Dedifferentiated amniotic fluid mesenchymal stem cell (primary cell): ENCODE measurements around the gene SLC25A6.
"Not testable (repeated sequence)": the region's sequence is repeated elsewhere in the genome, so short reads cannot be mapped to it uniquely, and the experiment has no call there.

Experiments
- DNase-seq: peaks from one replicate; pipeline ENCODE4 v3.0.0-alpha.2; 2016; ENCODE audit errors: extremely low spot score

Gene SLC25A6

DNA sequence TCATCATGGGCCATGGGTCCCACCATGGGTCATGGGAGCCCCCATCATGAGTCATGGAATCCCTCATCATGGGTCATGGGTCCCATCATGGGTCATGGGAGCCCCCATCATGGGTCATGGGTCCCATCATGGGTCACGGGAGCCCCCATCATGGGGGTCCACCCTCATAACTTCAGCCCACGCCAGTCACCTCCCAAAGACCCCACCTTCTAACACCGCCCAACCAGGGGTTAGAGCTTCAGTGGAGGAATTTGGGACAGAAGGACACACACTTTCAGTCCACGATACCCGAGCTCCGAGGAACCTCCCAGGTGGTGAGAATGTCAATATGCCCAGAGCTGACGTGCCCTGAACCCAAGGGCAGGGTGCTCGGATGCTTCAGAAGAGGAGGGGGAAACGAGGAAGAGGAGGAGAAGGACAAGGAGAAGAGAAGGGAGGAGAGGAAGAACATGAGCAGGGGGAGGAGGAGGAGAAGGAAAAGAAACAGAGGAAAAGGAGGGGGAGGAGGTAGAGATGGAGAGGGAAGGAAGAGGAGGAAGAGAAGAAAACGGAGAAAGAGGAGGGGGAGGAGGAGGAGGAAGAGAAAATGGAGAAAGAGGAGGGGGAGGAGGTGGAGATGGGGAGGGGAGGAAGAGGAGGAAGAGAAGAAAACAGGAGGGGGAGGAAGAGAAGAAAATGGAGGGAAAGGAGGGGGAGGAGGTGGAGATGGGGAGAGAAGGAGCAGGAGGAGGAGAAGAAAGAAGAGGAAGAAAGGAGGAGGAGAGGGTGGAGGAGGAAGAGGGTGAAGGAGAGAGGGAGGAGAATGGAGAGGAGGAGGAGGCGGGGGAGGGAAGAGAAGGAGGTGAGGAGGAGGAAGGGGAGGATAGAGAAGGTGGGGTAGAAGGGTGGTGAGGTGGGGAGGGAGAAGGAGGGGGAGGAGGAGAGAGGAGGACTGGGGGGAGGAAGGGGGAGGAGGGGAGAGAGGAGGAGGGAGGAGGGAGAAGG lies 37.6 kb downstream of the SLC25A6 start:
- no peak for DNase-seq

DNA sequence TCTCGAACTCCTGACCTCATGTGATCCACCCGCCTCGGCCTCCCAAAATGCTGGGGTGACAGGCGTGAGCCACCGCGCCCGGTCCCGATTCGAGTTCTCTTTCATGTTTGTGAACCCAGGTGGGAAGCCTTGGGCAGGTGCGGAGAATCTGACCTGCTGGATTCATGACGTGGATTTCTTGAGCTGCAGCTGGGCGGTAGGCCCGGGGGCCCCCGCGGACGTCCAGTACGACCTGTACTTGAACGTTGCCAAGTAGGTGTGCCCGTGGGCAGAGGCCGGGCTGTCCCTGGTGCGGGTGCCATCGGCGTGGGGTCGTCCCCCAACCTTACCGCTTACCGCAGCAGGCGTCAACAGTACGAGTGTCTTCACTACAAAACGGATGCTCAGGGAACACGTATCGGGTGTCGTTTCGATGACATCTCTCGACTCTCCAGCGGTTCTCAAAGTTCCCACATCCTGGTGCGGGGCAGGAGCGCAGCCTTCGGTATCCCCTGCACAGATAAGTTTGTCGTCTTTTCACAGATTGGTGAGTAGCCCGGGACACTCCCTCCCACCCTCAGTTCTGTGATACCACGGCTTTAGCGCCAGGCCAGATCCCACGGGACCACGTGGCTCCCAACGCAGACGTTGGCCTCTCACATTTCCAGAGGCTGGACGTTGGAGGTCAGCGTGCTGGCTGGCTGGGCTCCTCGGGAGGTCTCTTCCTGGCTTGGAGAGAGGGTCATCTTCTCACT lies 39.8 kb downstream of the SLC25A6 start:
- no peak for DNase-seq

- not testable (repeated sequence) for DNase-seq
These were observed 42.3 kb downstream of the SLC25A6 start for GRCh38 chrX:1349606-1350005.

GRCh38 chrX:1341545-1342184 lies 50.2 kb downstream of the SLC25A6 start:
- no peak for DNase-seq

- DNase-seq = no peak
These were observed 54.7 kb downstream of the SLC25A6 start for GRCh38 chrX:1336948-1337779.

DNA sequence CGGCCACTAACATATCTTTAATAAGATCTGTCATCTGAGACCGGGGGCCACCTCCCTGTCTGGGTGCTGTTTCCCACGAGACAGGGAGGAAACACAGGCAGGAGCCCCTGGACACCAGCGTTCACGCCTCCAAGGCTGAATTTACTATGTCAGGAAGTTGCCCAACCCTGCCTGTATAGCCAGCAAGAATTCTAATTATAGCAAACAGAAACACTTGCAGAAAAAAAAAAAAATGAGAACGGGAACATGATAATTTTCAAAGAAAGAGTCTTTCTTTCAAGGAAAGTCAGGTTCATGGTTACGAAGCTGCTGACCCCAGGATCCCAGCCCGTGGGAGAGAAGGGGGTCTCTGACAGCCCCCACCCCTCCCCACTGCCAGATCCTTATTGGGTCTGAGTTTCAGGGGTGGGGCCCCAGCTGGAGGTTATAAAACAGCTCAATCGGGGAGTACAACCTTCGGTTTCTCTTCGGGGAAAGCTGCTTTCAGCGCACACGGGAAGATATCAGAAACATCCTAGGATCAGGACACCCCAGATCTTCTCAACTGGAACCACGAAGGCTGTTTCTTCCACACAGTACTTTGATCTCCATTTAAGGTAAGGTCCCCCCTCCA lies 55.5 kb downstream of the SLC25A6 start, which contains the start of gene IL3RA:
IL3RA (plus strand) TSS at position 455 of the 613 bp plus-strand sequence. CDS start 4,981 bp downstream, outside the sequence.
- DNase-seq = no peak
